Measurements from ENCODE around the gene VAMP5. TPM values are rescaled to one million over a fixed set of nuclear protein-coding genes. Genes with fewer than 3 reads are reported as not detected.

The VAMP5 gene
- total RNA-seq, 1 experiment from 2014 or later: 6.3 TPM

DNA sequence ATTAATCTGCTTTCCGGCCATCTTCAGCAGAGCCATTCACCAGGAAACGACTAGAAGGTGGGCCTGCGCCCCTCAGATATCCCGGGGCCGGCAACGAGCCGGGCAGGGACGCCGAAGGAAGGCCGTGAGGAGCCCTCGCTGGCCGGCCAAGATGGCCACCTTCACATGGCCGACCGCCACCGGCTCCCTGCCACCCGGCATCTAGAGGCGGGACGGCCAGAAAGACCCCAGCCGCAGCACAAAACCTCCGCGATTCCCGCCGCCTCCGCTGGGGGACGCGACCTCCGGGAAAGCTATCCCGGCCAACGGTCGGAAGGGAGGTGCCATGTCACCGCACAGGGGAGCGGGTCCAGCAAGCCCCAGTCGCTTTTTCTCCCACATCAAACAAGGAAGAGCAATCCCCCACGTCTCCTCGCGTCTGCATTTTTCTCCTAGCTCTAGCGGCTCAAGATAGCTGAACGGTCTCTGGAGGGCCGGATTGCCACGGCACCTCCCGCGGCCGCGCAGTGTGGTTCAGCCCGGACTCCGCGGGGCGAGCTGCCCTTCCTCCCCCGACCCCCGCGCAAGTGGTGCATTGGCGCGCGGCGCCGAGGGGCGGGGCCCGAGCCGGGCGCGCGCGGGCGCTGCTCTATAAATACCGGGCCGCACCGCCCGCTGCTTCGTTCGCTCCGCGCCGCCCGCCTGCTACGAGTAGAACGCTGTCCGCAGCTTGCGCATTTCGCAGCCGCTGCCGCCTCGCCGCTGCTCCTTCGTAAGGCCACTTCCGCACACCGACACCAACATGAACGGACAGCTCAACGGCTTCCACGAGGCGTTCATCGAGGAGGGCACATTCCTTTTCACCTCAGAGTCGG is 45.5 kb upstream of the VAMP5 start, which contains the start of gene MAT2A (continued):
- TF ChIP-seq, protein P1, sequence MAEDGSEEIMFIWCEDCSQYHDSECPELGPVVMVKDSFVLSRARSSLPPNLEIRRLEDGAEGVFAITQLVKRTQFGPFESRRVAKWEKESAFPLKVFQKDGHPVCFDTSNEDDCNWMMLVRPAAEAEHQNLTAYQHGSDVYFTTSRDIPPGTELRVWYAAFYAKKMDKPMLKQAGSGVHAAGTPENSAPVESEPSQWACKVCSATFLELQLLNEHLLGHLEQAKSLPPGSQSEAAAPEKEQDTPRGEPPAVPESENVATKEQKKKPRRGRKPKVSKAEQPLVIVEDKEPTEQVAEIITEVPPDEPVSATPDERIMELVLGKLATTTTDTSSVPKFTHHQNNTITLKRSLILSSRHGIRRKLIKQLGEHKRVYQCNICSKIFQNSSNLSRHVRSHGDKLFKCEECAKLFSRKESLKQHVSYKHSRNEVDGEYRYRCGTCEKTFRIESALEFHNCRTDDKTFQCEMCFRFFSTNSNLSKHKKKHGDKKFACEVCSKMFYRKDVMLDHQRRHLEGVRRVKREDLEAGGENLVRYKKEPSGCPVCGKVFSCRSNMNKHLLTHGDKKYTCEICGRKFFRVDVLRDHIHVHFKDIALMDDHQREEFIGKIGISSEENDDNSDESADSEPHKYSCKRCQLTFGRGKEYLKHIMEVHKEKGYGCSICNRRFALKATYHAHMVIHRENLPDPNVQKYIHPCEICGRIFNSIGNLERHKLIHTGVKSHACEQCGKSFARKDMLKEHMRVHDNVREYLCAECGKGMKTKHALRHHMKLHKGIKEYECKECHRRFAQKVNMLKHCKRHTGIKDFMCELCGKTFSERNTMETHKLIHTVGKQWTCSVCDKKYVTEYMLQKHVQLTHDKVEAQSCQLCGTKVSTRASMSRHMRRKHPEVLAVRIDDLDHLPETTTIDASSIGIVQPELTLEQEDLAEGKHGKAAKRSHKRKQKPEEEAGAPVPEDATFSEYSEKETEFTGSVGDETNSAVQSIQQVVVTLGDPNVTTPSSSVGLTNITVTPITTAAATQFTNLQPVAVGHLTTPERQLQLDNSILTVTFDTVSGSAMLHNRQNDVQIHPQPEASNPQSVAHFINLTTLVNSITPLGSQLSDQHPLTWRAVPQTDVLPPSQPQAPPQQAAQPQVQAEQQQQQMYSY (CRISPR knock-in tag; IDR thresholded peaks at IDR 0.05): no peak
- TF ChIP-seq SMAD4 (CRISPR knock-in tag; IDR thresholded peaks at IDR 0.05) (no peak), NFYB (CRISPR knock-in tag; conservative IDR thresholded peaks at IDR 0.05; ENCODE audit: low read depth) (peak; percentile 42; the same call in 1 of the 2 replicates), ZNF138 (CRISPR knock-in tag; conservative IDR thresholded peaks at IDR 0.05) (no peak), FOXP1 (CRISPR knock-in tag; IDR thresholded peaks at IDR 0.05; ENCODE audit: borderline replicate concordance) (peak; percentile 74; the same call in 1 of the 2 replicates), CREB1 (CRISPR knock-in tag; IDR thresholded peaks at IDR 0.05) (peak; percentile 73), GRHL2 (CRISPR knock-in tag; IDR thresholded peaks at IDR 0.05; ENCODE audit: insufficient replicate concordance, severe bottlenecking) (no peak), ZBTB21 (CRISPR knock-in tag; IDR thresholded peaks at IDR 0.05; ENCODE audit: borderline replicate concordance) (peak; percentile 72; the same call in 1 of the 2 replicates), TEAD1 (CRISPR knock-in tag; IDR thresholded peaks at IDR 0.05) (peak; percentile 80), OVOL2 (CRISPR knock-in tag; IDR thresholded peaks at IDR 0.05; ENCODE audit: borderline replicate concordance) (peak; percentile 86; the same call in 1 of the 2 replicates), CREM (CRISPR knock-in tag; IDR thresholded peaks at IDR 0.05) (peak; percentile 72), ZNF671 (CRISPR knock-in tag; IDR thresholded peaks at IDR 0.05) (no peak), ESRRA (CRISPR knock-in tag; IDR thresholded peaks at IDR 0.05; ENCODE audit: borderline replicate concordance) (peak; percentile 71; the same call in 1 of the 2 replicates)
- TF ChIP-seq, protein P2, sequence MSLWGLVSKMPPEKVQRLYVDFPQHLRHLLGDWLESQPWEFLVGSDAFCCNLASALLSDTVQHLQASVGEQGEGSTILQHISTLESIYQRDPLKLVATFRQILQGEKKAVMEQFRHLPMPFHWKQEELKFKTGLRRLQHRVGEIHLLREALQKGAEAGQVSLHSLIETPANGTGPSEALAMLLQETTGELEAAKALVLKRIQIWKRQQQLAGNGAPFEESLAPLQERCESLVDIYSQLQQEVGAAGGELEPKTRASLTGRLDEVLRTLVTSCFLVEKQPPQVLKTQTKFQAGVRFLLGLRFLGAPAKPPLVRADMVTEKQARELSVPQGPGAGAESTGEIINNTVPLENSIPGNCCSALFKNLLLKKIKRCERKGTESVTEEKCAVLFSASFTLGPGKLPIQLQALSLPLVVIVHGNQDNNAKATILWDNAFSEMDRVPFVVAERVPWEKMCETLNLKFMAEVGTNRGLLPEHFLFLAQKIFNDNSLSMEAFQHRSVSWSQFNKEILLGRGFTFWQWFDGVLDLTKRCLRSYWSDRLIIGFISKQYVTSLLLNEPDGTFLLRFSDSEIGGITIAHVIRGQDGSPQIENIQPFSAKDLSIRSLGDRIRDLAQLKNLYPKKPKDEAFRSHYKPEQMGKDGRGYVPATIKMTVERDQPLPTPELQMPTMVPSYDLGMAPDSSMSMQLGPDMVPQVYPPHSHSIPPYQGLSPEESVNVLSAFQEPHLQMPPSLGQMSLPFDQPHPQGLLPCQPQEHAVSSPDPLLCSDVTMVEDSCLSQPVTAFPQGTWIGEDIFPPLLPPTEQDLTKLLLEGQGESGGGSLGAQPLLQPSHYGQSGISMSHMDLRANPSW (CRISPR knock-in tag; conservative IDR thresholded peaks at IDR 0.05; ENCODE audit: low read depth): no peak
- TF ChIP-seq, protein P3, sequence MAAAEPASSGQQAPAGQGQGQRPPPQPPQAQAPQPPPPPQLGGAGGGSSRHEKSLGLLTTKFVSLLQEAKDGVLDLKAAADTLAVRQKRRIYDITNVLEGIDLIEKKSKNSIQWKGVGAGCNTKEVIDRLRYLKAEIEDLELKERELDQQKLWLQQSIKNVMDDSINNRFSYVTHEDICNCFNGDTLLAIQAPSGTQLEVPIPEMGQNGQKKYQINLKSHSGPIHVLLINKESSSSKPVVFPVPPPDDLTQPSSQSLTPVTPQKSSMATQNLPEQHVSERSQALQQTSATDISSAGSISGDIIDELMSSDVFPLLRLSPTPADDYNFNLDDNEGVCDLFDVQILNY (CRISPR knock-in tag; IDR thresholded peaks at IDR 0.05): peak; percentile 93
- TF ChIP-seq, protein P4, sequence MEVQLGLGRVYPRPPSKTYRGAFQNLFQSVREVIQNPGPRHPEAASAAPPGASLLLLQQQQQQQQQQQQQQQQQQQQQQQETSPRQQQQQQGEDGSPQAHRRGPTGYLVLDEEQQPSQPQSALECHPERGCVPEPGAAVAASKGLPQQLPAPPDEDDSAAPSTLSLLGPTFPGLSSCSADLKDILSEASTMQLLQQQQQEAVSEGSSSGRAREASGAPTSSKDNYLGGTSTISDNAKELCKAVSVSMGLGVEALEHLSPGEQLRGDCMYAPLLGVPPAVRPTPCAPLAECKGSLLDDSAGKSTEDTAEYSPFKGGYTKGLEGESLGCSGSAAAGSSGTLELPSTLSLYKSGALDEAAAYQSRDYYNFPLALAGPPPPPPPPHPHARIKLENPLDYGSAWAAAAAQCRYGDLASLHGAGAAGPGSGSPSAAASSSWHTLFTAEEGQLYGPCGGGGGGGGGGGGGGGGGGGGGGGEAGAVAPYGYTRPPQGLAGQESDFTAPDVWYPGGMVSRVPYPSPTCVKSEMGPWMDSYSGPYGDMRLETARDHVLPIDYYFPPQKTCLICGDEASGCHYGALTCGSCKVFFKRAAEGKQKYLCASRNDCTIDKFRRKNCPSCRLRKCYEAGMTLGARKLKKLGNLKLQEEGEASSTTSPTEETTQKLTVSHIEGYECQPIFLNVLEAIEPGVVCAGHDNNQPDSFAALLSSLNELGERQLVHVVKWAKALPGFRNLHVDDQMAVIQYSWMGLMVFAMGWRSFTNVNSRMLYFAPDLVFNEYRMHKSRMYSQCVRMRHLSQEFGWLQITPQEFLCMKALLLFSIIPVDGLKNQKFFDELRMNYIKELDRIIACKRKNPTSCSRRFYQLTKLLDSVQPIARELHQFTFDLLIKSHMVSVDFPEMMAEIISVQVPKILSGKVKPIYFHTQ (CRISPR knock-in tag; IDR thresholded peaks at IDR 0.05): peak; percentile 64; the same call in 1 of the 2 replicates
- TF ChIP-seq, protein P5, sequence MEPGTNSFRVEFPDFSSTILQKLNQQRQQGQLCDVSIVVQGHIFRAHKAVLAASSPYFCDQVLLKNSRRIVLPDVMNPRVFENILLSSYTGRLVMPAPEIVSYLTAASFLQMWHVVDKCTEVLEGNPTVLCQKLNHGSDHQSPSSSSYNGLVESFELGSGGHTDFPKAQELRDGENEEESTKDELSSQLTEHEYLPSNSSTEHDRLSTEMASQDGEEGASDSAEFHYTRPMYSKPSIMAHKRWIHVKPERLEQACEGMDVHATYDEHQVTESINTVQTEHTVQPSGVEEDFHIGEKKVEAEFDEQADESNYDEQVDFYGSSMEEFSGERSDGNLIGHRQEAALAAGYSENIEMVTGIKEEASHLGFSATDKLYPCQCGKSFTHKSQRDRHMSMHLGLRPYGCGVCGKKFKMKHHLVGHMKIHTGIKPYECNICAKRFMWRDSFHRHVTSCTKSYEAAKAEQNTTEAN (CRISPR knock-in tag; IDR thresholded peaks at IDR 0.05): no peak
- TF ChIP-seq, protein P6, sequence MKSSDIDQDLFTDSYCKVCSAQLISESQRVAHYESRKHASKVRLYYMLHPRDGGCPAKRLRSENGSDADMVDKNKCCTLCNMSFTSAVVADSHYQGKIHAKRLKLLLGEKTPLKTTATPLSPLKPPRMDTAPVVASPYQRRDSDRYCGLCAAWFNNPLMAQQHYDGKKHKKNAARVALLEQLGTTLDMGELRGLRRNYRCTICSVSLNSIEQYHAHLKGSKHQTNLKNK (CRISPR knock-in tag; IDR thresholded peaks at IDR 0.05): peak; percentile 88
- TF ChIP-seq, protein P7, sequence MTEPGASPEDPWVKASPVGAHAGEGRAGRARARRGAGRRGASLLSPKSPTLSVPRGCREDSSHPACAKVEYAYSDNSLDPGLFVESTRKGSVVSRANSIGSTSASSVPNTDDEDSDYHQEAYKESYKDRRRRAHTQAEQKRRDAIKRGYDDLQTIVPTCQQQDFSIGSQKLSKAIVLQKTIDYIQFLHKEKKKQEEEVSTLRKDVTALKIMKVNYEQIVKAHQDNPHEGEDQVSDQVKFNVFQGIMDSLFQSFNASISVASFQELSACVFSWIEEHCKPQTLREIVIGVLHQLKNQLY (CRISPR knock-in tag; IDR thresholded peaks at IDR 0.05): no peak; the same call in 1 of the 2 replicates
- TF ChIP-seq, protein P8, sequence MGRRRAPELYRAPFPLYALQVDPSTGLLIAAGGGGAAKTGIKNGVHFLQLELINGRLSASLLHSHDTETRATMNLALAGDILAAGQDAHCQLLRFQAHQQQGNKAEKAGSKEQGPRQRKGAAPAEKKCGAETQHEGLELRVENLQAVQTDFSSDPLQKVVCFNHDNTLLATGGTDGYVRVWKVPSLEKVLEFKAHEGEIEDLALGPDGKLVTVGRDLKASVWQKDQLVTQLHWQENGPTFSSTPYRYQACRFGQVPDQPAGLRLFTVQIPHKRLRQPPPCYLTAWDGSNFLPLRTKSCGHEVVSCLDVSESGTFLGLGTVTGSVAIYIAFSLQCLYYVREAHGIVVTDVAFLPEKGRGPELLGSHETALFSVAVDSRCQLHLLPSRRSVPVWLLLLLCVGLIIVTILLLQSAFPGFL (CRISPR knock-in tag; IDR thresholded peaks at IDR 0.05; ENCODE audit: borderline replicate concordance): no peak
- TF ChIP-seq, protein P9, sequence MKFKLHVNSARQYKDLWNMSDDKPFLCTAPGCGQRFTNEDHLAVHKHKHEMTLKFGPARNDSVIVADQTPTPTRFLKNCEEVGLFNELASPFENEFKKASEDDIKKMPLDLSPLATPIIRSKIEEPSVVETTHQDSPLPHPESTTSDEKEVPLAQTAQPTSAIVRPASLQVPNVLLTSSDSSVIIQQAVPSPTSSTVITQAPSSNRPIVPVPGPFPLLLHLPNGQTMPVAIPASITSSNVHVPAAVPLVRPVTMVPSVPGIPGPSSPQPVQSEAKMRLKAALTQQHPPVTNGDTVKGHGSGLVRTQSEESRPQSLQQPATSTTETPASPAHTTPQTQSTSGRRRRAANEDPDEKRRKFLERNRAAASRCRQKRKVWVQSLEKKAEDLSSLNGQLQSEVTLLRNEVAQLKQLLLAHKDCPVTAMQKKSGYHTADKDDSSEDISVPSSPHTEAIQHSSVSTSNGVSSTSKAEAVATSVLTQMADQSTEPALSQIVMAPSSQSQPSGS (CRISPR knock-in tag; IDR thresholded peaks at IDR 0.05; ENCODE audit: borderline replicate concordance, low read depth): no peak
